Measurements from ENCODE around the gene NDUFB2. TPM values are rescaled to one million over a fixed set of nuclear protein-coding genes. Genes with fewer than 3 reads are reported as not detected.

Gene NDUFB2
- total RNA-seq, 1 donor from 2014 or later = 186 TPM

DNA sequence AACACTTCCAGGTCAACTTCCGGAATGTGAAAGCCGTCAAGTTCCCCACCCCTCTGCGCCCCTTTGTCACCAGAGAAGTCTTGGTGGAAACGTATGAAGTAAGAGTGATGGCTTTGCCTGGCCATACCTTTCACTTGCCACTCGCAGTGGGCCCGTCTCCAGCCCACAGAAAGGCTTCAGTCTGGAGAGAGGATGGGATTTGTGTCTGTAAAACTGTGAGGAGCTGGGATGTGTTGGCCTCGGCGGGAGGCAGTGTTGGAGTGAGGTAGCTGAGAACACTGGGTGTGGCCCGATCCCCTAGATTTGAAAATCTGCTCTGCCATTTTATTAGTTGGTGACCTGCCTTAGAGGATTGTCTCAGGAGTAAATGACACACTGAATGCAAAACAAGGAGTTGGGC lies 17.3 kb upstream of the NDUFB2 start:
- Mint-ChIP-seq H3K27ac (ENCODE audit: unreplicated experiment) (no peak overlapping the region), H3K9me3 (ENCODE audit: low read depth) (no peaks in the 10 kb centered on the region), H3K4me1 (ENCODE audit: low read depth) (peaks cover 15% of the 10 kb centered on the region), H3K27me3 (ENCODE audit: low read depth) (no peaks in the 10 kb centered on the region), H3K36me3 (ENCODE audit: low read depth) (peaks cover 32% of the 10 kb centered on the region), H3K4me3 (ENCODE audit: unreplicated experiment) (no peak overlapping the region)
- peak; percentile 41 for DNase-seq (ENCODE audit: low spot score)
- TF ChIP-seq, protein P1, sequence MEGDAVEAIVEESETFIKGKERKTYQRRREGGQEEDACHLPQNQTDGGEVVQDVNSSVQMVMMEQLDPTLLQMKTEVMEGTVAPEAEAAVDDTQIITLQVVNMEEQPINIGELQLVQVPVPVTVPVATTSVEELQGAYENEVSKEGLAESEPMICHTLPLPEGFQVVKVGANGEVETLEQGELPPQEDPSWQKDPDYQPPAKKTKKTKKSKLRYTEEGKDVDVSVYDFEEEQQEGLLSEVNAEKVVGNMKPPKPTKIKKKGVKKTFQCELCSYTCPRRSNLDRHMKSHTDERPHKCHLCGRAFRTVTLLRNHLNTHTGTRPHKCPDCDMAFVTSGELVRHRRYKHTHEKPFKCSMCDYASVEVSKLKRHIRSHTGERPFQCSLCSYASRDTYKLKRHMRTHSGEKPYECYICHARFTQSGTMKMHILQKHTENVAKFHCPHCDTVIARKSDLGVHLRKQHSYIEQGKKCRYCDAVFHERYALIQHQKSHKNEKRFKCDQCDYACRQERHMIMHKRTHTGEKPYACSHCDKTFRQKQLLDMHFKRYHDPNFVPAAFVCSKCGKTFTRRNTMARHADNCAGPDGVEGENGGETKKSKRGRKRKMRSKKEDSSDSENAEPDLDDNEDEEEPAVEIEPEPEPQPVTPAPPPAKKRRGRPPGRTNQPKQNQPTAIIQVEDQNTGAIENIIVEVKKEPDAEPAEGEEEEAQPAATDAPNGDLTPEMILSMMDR (IDR thresholded peaks at IDR 0.05) = no peak

DNA sequence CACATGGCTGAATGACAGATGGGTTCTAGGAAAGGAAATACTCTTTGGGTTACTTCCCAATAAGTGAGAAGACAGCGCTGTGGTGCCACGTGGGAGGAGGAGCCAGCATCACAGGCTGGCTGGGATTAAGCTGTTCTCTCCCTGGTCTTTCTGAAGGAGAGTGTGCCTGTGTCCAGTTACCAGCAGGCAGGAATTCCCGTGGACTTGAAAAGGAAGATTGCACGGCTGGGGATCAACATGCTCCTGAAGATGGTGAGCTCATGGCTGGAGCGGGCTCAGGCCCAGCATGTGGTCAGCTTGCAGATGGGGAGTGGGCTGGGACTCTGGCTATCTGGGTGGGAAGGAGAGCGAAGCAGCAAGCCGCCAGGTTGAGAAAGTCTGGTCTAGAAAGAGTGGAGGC lies 15.6 kb upstream of the NDUFB2 start:
- no peak for DNase-seq (ENCODE audit: low spot score)

GRCh38 chr7:140681766-140682165 lies 14.7 kb upstream of the NDUFB2 start:
- DNase-seq (ENCODE audit: low spot score) = no peak
- H3K4me1 Mint-ChIP-seq (ENCODE audit: low read depth) = no peaks in the 10 kb centered on the region
- TF ChIP-seq, protein P1 (IDR thresholded peaks at IDR 0.05) = no peak
- no peak overlapping the region for H3K27ac Mint-ChIP-seq (ENCODE audit: unreplicated experiment)
- no peaks in the 10 kb centered on the region for H3K27me3 Mint-ChIP-seq (ENCODE audit: low read depth)
- peaks cover 38% of the 10 kb centered on the region for H3K36me3 Mint-ChIP-seq (ENCODE audit: low read depth)
- H3K9me3 Mint-ChIP-seq (ENCODE audit: low read depth) = no peaks in the 10 kb centered on the region
- no peak overlapping the region for H3K4me3 Mint-ChIP-seq (ENCODE audit: unreplicated experiment)

More for the DNA sequence above, 15.6 kb upstream of the NDUFB2 start:
- Mint-ChIP-seq H3K27me3 (ENCODE audit: low read depth) (no peaks in the 10 kb centered on the region), H3K4me1 (ENCODE audit: low read depth) (no peaks in the 10 kb centered on the region), H3K36me3 (ENCODE audit: low read depth) (peaks cover 38% of the 10 kb centered on the region), H3K4me3 (ENCODE audit: unreplicated experiment) (no peak overlapping the region), H3K27ac (ENCODE audit: unreplicated experiment) (no peak overlapping the region), H3K9me3 (ENCODE audit: low read depth) (no peaks in the 10 kb centered on the region)
- TF ChIP-seq, protein P1 (IDR thresholded peaks at IDR 0.05) = no peak

DNA sequence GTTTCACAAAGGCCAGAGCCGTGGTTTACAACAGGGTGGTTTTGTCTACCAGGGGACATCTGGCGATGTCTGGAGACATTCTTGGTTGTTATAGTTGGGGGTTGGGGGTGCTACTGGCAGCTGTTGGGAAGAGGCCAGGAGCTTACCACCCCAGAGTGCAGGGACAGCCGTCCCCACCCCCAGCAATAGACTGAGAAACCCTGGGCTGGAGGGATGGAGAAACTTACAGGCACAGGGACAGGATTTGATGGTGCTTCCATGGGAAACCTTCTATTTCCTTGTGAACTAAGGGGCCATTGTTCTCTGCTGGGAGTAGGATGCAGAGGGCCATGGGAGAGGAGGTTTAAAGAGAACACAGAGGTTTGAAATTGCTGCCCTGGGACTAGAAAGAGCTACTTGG lies 12.9 kb upstream of the NDUFB2 start:
- Mint-ChIP-seq H3K4me3 (ENCODE audit: unreplicated experiment) (no peak overlapping the region), H3K27ac (ENCODE audit: unreplicated experiment) (no peak overlapping the region), H3K4me1 (ENCODE audit: low read depth) (no peaks in the 10 kb centered on the region), H3K27me3 (ENCODE audit: low read depth) (no peaks in the 10 kb centered on the region), H3K36me3 (ENCODE audit: low read depth) (peaks cover 29% of the 10 kb centered on the region), H3K9me3 (ENCODE audit: low read depth) (no peaks in the 10 kb centered on the region)
- no peak for DNase-seq (ENCODE audit: low spot score)
- TF ChIP-seq, protein P1 (IDR thresholded peaks at IDR 0.05) = no peak

DNA sequence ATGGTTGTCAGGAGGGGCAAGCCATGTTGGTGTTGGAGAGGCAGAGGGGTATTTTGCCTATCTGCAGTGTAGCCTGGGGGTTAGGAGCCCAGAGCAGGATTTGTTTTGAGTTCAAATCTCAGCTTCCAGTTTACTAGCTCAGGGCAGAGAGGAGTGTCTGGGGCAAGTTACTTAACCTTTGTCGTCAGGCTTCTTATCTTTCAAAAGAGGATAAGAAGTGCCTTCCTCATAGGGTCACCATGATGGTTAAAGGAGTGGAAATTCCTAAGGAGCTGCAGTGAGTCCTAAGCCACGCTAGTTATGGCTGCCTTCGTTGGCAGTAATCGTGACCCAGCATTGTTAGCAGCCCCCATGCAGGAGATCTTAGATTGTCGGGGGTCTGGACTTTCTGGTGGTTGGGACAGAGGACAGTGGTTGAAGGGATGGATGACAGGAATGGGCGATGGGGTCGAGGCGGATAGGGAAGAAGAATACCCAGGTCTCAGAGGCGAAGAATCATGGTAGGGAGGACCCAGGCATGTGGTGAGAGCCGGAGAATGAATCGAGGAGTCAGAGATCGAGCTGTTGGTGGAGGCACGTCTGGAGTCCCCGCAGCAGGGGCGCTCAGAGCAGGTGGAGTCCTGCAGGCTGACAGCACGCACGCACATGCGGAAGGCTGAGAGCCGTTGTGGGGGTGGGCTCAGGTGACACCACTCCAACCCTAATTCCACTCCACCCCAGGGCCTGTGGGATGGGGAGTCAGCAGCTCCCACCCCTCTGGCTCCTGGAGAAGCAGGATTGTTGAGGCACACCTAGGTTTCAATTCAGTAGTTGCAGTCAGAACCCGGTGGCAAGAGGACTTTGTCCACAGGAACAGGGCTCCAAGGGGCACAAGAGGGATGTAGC lies 12.2 kb upstream of the NDUFB2 start:
- TF ChIP-seq, protein P1 (IDR thresholded peaks at IDR 0.05) = no peak
- no peak overlapping the region for H3K4me3 Mint-ChIP-seq (ENCODE audit: unreplicated experiment)
- no peak overlapping the region for H3K27ac Mint-ChIP-seq (ENCODE audit: unreplicated experiment)

More for the DNA sequence above, 12.2 kb upstream of the NDUFB2 start:
- H3K27me3 Mint-ChIP-seq (ENCODE audit: low read depth) = no peaks in the 10 kb centered on the region
- peaks cover 25% of the 10 kb centered on the region for H3K36me3 Mint-ChIP-seq (ENCODE audit: low read depth)
- no peak for DNase-seq (ENCODE audit: low spot score)
- H3K9me3 Mint-ChIP-seq (ENCODE audit: low read depth) = no peaks in the 10 kb centered on the region
- H3K4me1 Mint-ChIP-seq (ENCODE audit: low read depth) = no peaks in the 10 kb centered on the region
